AG04449 (cell line): Measurements from ENCODE around the gene CCDC15.

Source experiments
- CTCF ChIA-PET: fragments of 350-600 bp; formaldehyde crosslinking; extraction: SDS; loops from one replicate; lab custom pipeline; 2021; ENCODE audit warnings: antibody characterized with exemption; lab: Yijun Ruan, JAX
- POLR2A ChIA-PET: fragments of 400-600, 350-600 bp; formaldehyde crosslinking; extraction: SDS; loops from one replicate; lab custom pipeline; 2020; ENCODE audit warnings: antibody characterized with exemption, inconsistent platforms; lab: Yijun Ruan, JAX
- DNase-seq: peaks from one replicate; pipeline ENCODE4 v3.0.0-alpha.2; 2010; ENCODE audit warnings: low read depth, low spot score
- H3K4me3 ChIP-seq: 2 replicates; pipeline ENCODE4 v1.5.1; 2011; ENCODE audit warnings: low read depth, mild to moderate bottlenecking, control low read depth, low read length
- CTCF ChIP-seq: IDR thresholded peaks from one replicate; pipeline ENCODE4 v1.5.1; 2011; ENCODE audit warnings: mild to moderate bottlenecking, moderate library complexity, low read length, control low read depth, inconsistent platforms; ENCODE audit not compliant: insufficient read depth; ENCODE audit errors: missing control alignments

The CCDC15 gene

GRCh38 chr11:124953753-124954589, at the start of gene CCDC15:
Gene CCDC15, plus strand, starts transcription at chr11:124954202. Its CDS starts 531 bp downstream, at chr11:124954733.
- H3K4me3 ChIP-seq, result peak within 1 kb of the TSS; percentile 78
- CTCF ChIA-PET, result interaction anchor here (0.7 to 2.0 kb wide), 11 partner anchors 18 to 477 kb away, joined by 3 to 21 read pairs (median 5); partner anchors contain the start of gene HEPACAM
- TF ChIP-seq CTCF, result no peak
- peak; percentile 71 for DNase-seq
- POLR2A ChIA-PET, result interaction anchor here (1.0 to 1.8 kb wide), 6 partner anchors 11 to 480 kb away, joined by 3 to 17 read pairs (median 4); no protein-coding TSS in a partner anchor

- no peak for DNase-seq
- H3K4me3 ChIP-seq, result no peak overlapping the region
- ChIA-PET CTCF (interaction anchor here (1.0 to 3.6 kb wide), 5 partner anchors 18 to 79 kb away, joined by 3 to 15 read pairs (median 5); partner anchors contain the start of gene HEPACAM), POLR2A (interaction anchor here (0.7 kb wide), 1 partner anchor 38 kb away, joined by 3 read pairs; the partner anchor contains the start of gene CCDC15)
- TF ChIP-seq CTCF, result no peak
Observed at GRCh38 chr11:124915541-124916369, 38.2 kb upstream of the CCDC15 start.

- ChIA-PET POLR2A (interaction anchor here (0.7 kb wide), 1 partner anchor 38 kb away, joined by 3 read pairs; the partner anchor contains the start of gene CCDC15), CTCF (interaction anchor here (1.0 to 3.6 kb wide), 5 partner anchors 17 to 80 kb away, joined by 3 to 15 read pairs (median 5); partner anchors contain the start of gene HEPACAM)
- H3K4me3 ChIP-seq, result no peak overlapping the region
- no peak for TF ChIP-seq CTCF
- no peak for DNase-seq
Observed at GRCh38 chr11:124916370-124916710, 37.7 kb upstream of the CCDC15 start.

GRCh38 chr11:124917115-124917637, 36.8 kb upstream of the CCDC15 start:
- TF ChIP-seq CTCF, result no peak
- ChIA-PET CTCF (interaction anchor here (0.8 to 3.6 kb wide), 3 partner anchors 19 to 41 kb away, joined by 3 to 15 read pairs (median 3); partner anchors contain the start of gene ROBO4), POLR2A (no interaction called here)
- H3K4me3 ChIP-seq, result no peak overlapping the region
- no peak for DNase-seq

GRCh38 chr11:124918950-124919349, 35.1 kb upstream of the CCDC15 start, which contains the start of gene HEPN1:
Gene HEPN1, plus strand, starts transcription at chr11:124919250.
- ChIA-PET CTCF (interaction anchor here (1.1 to 3.6 kb wide), 4 partner anchors 18 to 43 kb away, joined by 3 to 15 read pairs (median 5); no protein-coding TSS in a partner anchor), POLR2A (no interaction called here)
- no peak for TF ChIP-seq CTCF
- no peak for DNase-seq
- no peak within 1 kb of the TSS for H3K4me3 ChIP-seq
